Body of pancreas (tissue), 4 donors: ENCODE measurements around the gene NTSR1.

Source experiments
- CTCF ChIP-seq, 7 experiments: fragments of 450-650 bp in 4 of 7; fragments of 200-600 bp in 3 of 7; sonication (generic) in 3 of 7; IDR thresholded peaks; one replicate each; pipeline ENCODE4 v1.5.1; 2016 to 2019; ENCODE audit warnings: antibody characterized with exemption in 7 of 7
- POLR2A ChIP-seq, 3 donors: fragments of 450-650 bp; IDR thresholded peaks; one replicate each; pipeline ENCODE4 v1.6.1; 2016; ENCODE audit warnings: antibody characterized with exemption in 3 of 3, mild to moderate bottlenecking in 2 of 3

GRCh38 chr20:62714006-62714405 is 5.4 kb downstream of the NTSR1 start:
- TF ChIP-seq CTCF (IDR thresholded peaks at IDR 0.05) (no peak), POLR2A (IDR thresholded peaks at IDR 0.05) (no peak)
